ENCODE data around the gene LPCAT2.

The LPCAT2 gene, protein sequence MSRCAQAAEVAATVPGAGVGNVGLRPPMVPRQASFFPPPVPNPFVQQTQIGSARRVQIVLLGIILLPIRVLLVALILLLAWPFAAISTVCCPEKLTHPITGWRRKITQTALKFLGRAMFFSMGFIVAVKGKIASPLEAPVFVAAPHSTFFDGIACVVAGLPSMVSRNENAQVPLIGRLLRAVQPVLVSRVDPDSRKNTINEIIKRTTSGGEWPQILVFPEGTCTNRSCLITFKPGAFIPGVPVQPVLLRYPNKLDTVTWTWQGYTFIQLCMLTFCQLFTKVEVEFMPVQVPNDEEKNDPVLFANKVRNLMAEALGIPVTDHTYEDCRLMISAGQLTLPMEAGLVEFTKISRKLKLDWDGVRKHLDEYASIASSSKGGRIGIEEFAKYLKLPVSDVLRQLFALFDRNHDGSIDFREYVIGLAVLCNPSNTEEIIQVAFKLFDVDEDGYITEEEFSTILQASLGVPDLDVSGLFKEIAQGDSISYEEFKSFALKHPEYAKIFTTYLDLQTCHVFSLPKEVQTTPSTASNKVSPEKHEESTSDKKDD

GRCh38 chr16:55508941-55509931, at the start of gene LPCAT2:
Gene LPCAT2, plus strand, starts transcription at chr16:55509072. Its CDS starts 110 bp downstream, at chr16:55509182.
- DNase-seq, result peak; percentile 53

GRCh38 chr16:55462241-55462640, 46.6 kb upstream of the LPCAT2 start:
- DNase-seq, result no peak

DNA sequence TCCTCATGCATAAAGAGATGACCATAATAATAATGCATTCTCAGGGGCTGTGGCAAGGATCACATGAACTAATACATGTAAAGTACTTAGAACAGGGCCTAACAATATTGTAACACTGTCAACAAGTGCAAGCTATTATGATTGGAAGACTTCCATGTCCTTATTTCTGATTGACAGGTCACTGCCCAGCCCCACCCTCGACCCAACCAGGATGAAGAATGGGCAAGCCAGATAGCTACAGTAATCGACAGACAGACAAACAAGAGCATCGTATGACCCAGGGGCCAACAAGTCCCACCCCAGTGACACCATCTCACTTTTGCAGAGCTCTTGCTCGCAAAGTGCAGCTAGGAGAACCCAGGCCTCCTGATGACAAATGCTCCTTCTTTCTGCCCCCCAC, 44.5 kb upstream of the LPCAT2 start:
- DNase-seq, result no peak

DNA sequence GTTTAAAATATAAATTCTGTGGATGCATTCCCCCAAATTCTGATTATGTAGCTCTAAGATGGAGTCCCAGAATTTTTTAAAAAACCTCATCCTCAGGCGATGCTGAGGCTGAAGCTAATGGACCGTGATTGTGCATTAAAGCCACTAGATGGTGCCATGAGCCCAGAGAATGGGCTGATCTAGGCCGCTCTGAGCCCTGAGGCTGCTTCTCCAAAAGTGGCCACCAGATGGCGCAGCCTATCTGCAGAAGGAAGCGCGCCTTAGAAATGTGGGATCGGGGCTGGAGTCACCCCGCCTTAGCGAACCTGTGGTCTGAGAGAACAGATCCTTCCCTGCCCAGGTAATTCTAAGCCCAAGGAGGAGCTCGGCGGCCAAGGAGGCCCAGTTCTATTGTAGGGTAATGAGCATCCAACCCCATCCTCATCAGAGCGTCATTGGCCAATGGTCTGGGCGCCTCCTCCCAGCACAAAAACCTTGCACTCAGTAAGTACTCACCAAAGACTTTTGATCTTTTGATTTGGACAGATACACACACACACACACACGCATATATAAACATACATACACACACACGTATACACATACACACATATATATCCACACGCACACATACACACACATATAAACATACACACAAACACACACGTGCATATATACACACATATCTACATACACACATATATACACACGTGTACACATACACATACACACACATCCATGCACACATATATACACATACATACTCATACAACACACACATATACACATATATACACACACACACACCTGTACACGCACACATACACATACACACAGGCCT, 43.6 kb upstream of the LPCAT2 start:
- DNase-seq, result peak; percentile 78

DNA sequence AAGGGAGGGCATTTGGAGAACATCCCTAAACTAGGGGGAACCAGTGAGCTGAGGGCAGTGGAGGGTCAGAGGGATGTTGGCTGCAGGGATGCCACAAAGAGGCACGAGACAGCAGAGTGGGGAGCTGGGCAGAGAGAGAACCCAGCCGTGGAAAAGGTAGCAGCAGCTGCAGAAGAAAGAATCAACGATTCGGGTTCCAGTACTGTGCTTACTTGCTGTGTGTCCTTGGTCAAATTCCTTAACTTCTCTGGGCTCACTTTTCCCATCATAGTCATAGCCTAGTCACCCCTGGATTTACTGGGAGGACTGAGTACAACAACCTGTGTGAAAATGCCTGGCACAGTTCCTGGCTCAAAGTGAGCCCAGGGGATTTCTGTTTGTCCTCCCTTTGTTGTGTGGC, 42.7 kb upstream of the LPCAT2 start:
- DNase-seq, result no peak

DNA sequence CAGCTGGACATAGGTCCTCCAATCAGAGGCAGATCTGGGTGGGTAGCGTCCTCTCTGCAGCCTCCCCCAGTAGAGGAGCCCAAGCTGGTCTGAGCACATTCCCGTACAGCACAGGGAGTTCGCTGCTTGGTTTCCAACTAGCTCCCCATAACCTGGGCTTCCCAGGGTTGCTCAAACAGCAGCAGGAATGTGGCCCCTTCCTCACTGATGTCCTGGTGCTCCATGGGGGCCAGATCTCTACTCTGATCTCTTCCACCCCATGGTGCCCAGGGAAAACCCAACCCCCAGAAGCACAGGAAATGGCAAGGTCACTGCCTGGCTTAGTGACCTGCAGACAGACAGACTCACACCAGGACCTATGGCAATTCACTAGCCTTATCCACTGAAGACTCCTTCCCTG, 41.0 kb upstream of the LPCAT2 start:
- DNase-seq, result no peak

- DNase-seq, result no peak
Observed at GRCh38 chr16:55468352-55468990, 40.4 kb upstream of the LPCAT2 start.

GRCh38 chr16:55469821-55470532, 38.9 kb upstream of the LPCAT2 start:
- DNase-seq, result no peak

- no peak for DNase-seq
Observed at GRCh38 chr16:55470533-55471371, 38.1 kb upstream of the LPCAT2 start.

DNA sequence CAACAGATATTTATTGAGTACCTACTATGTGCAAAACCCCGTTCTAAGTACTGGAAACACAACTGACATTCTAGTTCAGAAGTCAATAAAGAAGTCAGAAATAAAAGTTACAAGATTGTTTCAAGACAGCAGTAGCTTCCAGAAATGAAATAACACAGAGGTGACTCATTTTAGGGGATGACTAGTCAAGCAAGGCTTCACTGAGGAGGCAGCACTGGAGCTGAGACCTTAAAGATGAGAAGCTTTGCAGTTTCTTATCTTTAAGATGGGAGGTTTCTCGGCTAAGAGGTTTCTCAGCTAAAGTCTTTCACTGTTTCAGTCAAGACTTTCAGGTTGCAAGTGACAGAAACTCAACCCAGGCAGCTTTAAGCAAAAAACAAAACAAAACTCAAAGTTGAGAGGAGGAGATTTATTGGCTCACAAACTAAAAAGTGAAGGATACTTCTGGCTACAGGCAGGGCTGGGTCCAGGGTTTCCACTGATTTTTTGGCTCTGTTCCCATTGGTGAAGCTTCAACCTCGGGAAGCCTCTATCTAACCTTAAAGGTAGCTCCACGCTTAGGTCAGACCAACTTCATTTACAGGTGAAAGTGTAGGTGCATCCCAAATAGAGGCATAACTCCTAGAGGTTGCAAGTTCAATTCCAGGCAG, 37.3 kb upstream of the LPCAT2 start:
- no peak for DNase-seq

GRCh38 chr16:55473587-55473986, 35.3 kb upstream of the LPCAT2 start:
- no peak for DNase-seq

DNA sequence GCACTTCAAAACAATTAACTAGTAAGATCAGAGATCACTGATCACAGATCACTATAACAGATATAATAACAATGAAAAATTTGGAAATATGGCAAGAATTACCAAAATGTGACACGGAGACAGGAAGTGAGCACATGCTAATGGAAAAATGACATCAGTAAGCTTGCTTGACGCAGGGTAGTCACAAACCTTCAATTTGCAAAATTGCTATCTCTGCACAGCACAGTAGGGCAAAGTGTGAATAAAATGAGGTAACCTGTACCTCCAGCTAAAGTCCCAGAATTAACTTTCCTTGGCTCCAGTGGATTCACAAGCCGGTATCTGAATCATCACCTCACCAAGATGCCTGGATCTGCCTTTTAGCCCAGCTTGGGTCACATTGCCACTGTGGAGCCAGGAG, 34.1 kb upstream of the LPCAT2 start:
- DNase-seq, result no peak

- no peak for DNase-seq
Observed at GRCh38 chr16:55475919-55476318, 33.0 kb upstream of the LPCAT2 start.

- no peak for DNase-seq
Observed at GRCh38 chr16:55476625-55477533, 32.0 kb upstream of the LPCAT2 start.

GRCh38 chr16:55477736-55478135, 31.1 kb upstream of the LPCAT2 start:
- no peak for DNase-seq

DNA sequence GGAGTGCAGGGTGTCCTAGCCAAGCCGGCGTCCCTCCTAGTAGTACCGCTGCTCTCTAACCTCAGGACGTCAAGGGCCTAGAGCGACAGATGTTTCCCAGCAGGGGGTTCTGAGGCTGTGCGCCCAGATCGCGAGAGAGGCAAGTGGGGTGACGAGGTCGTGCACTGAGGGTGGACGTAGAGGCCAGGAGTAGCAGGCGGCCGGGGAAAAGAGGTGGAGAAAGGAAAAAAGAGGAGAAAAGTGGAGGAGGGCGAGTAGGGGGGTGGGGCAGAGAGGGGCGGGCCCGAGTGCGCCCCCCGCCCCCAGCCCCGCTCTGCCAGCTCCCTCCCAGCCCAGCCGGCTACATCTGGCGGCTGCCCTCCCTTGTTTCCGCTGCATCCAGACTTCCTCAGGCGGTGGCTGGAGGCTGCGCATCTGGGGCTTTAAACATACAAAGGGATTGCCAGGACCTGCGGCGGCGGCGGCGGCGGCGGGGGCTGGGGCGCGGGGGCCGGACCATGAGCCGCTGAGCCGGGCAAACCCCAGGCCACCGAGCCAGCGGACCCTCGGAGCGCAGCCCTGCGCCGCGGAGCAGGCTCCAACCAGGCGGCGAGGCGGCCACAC, 29.9 kb upstream of the LPCAT2 start, which contains the start of gene MMP2:
TSS of gene MMP2 (plus strand) at position 372 of the 603 bp plus-strand sequence. CDS start 282 bp downstream, outside the sequence.
- DNase-seq, result peak; percentile 9

DNA sequence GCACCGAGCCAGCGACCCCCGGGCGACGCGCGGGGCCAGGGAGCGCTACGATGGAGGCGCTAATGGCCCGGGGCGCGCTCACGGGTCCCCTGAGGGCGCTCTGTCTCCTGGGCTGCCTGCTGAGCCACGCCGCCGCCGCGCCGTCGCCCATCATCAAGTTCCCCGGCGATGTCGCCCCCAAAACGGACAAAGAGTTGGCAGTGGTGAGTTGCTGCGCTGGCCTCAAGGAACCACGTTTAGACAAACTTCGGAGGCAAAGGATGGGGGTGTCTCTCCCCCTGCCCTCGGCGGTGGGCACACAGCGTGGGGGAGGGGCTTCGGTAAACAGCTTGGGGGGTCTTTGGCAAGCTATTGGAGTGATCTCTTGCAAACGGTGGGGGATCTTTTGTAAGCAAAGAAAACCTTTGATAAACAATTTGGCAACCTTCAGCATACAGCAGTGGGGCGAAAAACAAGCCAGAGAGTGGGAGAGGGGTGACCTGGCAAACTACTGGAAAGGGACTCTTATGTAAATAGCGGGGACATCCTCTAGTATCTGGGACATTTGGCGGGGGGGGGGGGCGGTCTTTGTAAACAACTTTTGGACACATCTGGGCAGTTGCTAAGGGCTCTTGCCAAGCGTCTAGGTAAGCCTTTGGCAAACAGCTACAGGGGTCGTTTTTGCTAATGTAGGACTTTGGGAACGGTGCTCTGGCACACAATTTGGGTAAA, 29.3 kb upstream of the LPCAT2 start:
- no peak for DNase-seq
